DOHH2 (cell line): ENCODE results near the gene ZNF565.
"Not testable (repeated sequence)": the region's sequence is repeated elsewhere in the genome, so short reads cannot be mapped to it uniquely, and the experiment has no call there.

Experiments
- H3F3A ChIP-seq: fragments of 200-600 bp; sonication (generic), shearing (Covaris generic); 2 replicates; pipeline ENCODE4 v1.6.0; 2016; ENCODE audit warnings: antibody characterized with exemption, mild to moderate bottlenecking; ENCODE audit not compliant: control insufficient read depth, insufficient read depth
- H3K27ac ChIP-seq: fragments of 200-600 bp; sonication (generic); 2 replicates; pipeline ENCODE4 v1.5.1; 2014; ENCODE audit warnings: low read depth, mild to moderate bottlenecking, low read length, moderate library complexity
- H3K27me3 ChIP-seq: fragments of 200-600 bp; sonication (generic); 2 replicates; pipeline ENCODE4 v1.6.1; 2014; ENCODE audit warnings: mild to moderate bottlenecking, low read length, mixed read lengths; ENCODE audit not compliant: control insufficient read depth
- H3K36me3 ChIP-seq: fragments of 200-600 bp; sonication (generic); 2 replicates; pipeline ENCODE4 v1.6.1; 2014; ENCODE audit warnings: mild to moderate bottlenecking, low read length, moderate library complexity, mixed read lengths; ENCODE audit not compliant: control insufficient read depth
- H3K4me1 ChIP-seq: fragments of 200-600 bp; sonication (generic); 2 replicates; pipeline ENCODE4 v1.6.1; 2014; ENCODE audit warnings: mild to moderate bottlenecking, low read length, mixed read lengths; ENCODE audit not compliant: control insufficient read depth
- H3K4me2 ChIP-seq: fragments of 200-600 bp; sonication (generic); 2 replicates; pipeline ENCODE4 v1.6.0; 2014; ENCODE audit warnings: mild to moderate bottlenecking, low read length, moderate library complexity
- H3K4me3 ChIP-seq: fragments of 200-600 bp; sonication (generic); 2 replicates; pipeline ENCODE4 v1.5.1; 2014; ENCODE audit warnings: mild to moderate bottlenecking, low read length, mixed read lengths
- H3K79me2 ChIP-seq: fragments of 200-600 bp; sonication (generic); 2 replicates; pipeline ENCODE4 v1.6.1; 2014; ENCODE audit warnings: mild to moderate bottlenecking, low read length, mixed read lengths; ENCODE audit not compliant: control insufficient read depth
- H3K9me2 ChIP-seq: fragments of 200-600 bp; sonication (generic); replicated peaks from 2 replicates; pipeline ENCODE4 v1.6.1; 2014; ENCODE audit warnings: mild to moderate bottlenecking, low read length, mixed read lengths; ENCODE audit not compliant: control insufficient read depth
- H3K9me3 ChIP-seq: fragments of 200-600 bp; sonication (generic); 2 replicates; pipeline ENCODE4 v1.6.1; 2014; ENCODE audit warnings: antibody characterized with exemption, low read length, mixed read lengths; ENCODE audit not compliant: control insufficient read depth, insufficient read depth
- H4K20me1 ChIP-seq: fragments of 200-600 bp; sonication (generic); 2 replicates; pipeline ENCODE4 v1.6.0; 2014; ENCODE audit warnings: low read depth, mild to moderate bottlenecking, antibody characterized with exemption, low read length, moderate library complexity; ENCODE audit not compliant: control insufficient read depth, insufficient read depth
- EZH2phosphoT487 ChIP-seq: fragments of 200-600 bp; sonication (generic); IDR thresholded peaks from 2 replicates; pipeline ENCODE4 v1.6.1; 2017; ENCODE audit warnings: borderline replicate concordance, mild to moderate bottlenecking, antibody characterized with exemption, low read length, moderate library complexity, mixed read lengths
- TF ChIP-seq, protein P1 (sequence below): fragments of 200-600 bp; sonication (generic); IDR thresholded peaks from one replicate; pipeline ENCODE4 v1.5.1; 2014; ENCODE audit warnings: antibody characterized with exemption, mild to moderate bottlenecking, low read depth, low read length; ENCODE audit not compliant: poor library complexity, severe bottlenecking

The ZNF565 gene

DNA sequence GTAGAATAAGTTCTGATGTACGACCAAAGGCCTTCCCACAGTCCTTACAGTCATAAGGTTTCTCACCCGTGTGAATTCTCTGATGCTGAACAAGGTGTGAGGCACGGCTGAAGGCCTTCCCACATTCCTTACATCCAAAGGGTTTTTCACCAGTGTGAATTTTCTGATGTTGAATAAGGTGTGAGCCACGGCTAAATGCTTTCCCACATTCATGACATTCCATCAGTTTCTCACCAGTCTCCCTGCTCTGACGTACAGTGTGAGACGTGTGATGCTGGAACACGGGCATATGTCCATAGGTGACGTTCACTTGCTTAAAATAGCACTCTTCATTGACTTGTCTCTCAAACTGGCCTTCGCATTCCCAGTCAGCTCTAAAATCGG, 31.2 kb downstream of the ZNF565 start:
- Histone ChIP-seq H3K27me3 (no peaks in the 10 kb centered on the region), H3K4me2 (no peak overlapping the region), H3K9me3 (no peaks in the 10 kb centered on the region), H3K4me1 (no peaks in the 10 kb centered on the region), H3F3A (no peaks in the 10 kb centered on the region), H3K36me3 (no peaks in the 10 kb centered on the region), H3K9me2 (no peaks in the 10 kb centered on the region), H3K27ac (no peak overlapping the region), H4K20me1 (no peaks in the 10 kb centered on the region), H3K79me2 (no peaks in the 10 kb centered on the region), H3K4me3 (no peak overlapping the region)
- no peak for TF ChIP-seq EZH2phosphoT487
- TF ChIP-seq, protein P1, sequence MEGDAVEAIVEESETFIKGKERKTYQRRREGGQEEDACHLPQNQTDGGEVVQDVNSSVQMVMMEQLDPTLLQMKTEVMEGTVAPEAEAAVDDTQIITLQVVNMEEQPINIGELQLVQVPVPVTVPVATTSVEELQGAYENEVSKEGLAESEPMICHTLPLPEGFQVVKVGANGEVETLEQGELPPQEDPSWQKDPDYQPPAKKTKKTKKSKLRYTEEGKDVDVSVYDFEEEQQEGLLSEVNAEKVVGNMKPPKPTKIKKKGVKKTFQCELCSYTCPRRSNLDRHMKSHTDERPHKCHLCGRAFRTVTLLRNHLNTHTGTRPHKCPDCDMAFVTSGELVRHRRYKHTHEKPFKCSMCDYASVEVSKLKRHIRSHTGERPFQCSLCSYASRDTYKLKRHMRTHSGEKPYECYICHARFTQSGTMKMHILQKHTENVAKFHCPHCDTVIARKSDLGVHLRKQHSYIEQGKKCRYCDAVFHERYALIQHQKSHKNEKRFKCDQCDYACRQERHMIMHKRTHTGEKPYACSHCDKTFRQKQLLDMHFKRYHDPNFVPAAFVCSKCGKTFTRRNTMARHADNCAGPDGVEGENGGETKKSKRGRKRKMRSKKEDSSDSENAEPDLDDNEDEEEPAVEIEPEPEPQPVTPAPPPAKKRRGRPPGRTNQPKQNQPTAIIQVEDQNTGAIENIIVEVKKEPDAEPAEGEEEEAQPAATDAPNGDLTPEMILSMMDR = no peak

DNA sequence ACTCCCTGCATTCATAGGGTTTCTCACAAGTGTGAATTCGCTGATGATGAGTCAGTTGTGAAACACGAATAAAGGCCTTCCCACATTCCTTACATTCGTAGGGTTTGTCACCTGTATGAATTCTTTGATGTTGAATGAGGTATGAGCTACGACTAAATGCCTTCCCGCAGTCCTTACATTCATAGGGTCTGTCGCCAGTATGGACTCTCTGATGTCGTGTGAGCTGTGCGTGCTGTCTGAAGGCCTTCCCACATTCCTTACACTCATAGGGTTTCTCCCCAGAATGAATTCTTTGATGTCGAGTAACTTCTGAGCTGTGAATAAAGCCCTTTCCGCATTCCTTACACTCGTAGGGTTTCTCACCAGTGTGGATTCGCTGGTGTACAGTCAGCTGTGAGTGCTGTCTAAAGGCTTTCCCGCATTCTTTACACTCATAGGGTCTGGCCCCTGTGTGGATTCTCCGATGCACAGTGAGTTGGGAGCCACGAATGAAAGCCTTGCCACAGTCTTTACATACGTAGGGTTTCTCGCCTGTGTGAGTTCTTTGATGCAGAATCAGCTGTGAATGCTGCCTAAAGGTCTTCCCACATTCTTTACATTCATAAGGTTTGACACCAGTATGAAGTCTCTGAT, 31.7 kb downstream of the ZNF565 start:
- no peaks in the 10 kb centered on the region for H3K79me2 ChIP-seq
- TF ChIP-seq EZH2phosphoT487 = no peak
- TF ChIP-seq, protein P1 = no peak
- H3K4me2 ChIP-seq = no peak overlapping the region
- H3K4me1 ChIP-seq = no peaks in the 10 kb centered on the region
- no peaks in the 10 kb centered on the region for H4K20me1 ChIP-seq
- H3K27ac ChIP-seq = no peak overlapping the region
- H3K9me2 ChIP-seq = no peaks in the 10 kb centered on the region
- H3K9me3 ChIP-seq = no peaks in the 10 kb centered on the region
- no peaks in the 10 kb centered on the region for H3F3A ChIP-seq
- H3K4me3 ChIP-seq = no peak overlapping the region
- H3K36me3 ChIP-seq = no peaks in the 10 kb centered on the region
- H3K27me3 ChIP-seq = no peaks in the 10 kb centered on the region

DNA sequence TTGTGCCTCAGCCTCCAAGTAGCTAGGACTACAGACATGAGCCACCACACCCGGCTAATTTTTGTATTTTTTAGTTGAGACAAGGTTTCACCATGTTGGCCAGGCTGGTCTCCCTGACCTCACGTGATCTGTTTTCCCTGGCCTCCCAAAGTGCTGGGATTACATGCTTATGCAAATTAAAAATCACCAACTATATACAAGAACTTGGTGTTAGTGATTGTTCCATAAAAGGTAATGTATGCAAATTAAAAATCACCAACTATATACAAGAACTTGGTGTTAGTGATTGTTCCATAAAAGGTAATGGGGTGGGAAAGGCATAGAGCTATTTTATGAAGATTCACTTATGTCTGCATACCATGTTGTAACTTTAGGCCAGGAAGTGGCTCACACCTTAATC, 35.4 kb downstream of the ZNF565 start:
- H3F3A ChIP-seq, H3K4me3 ChIP-seq, H3K9me3 ChIP-seq, H3K79me2 ChIP-seq, H3K36me3 ChIP-seq, H3K27ac ChIP-seq, H3K9me2 ChIP-seq, H3K4me1 ChIP-seq, H3K4me2 ChIP-seq, H3K27me3 ChIP-seq, H4K20me1 ChIP-seq: not testable (repeated sequence)

DNA sequence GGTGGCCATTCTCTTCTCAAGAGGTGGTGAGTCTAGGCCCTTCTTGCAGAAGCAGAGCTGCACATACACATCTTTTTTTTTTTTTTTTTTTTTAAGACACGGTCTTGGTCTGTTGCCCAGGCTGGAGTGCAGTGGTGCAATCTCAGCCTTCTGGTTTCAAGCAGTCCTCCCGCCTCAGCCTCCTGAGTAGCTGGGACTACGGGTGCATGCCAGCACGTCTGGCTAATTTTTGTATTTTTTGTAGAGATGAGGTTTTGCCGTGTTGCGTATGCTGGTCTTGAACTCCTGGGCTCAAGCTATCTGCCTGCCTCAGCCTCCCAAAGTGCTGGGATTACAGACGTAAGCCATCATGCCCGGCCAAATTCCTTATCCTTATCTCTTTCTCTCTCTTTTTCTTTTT, 40.6 kb downstream of the ZNF565 start:
- H3K79me2 ChIP-seq, H3K27me3 ChIP-seq, H3K36me3 ChIP-seq, H3K9me2 ChIP-seq, H3K27ac ChIP-seq, H3K4me3 ChIP-seq, H3K9me3 ChIP-seq, H3F3A ChIP-seq, H3K4me1 ChIP-seq, H3K4me2 ChIP-seq, H4K20me1 ChIP-seq: not testable (repeated sequence)
